K562 treated with DMSO at 1 percent for 48 hours (cell line): Measurements from ENCODE around the gene CAST. TPM values are rescaled to one million over a fixed set of nuclear protein-coding genes. Genes with fewer than 3 reads are reported as not detected.

Experiments
- total RNA-seq: library from RNA; unstranded; fragments of 300-600 nt; gene quantifications from 2 replicates; pipeline ENCODE4 v1.2.3, GENCODE V29; 2022; ENCODE audit warnings: low replicate concordance; ENCODE audit errors: extremely low read depth

Gene CAST, protein sequence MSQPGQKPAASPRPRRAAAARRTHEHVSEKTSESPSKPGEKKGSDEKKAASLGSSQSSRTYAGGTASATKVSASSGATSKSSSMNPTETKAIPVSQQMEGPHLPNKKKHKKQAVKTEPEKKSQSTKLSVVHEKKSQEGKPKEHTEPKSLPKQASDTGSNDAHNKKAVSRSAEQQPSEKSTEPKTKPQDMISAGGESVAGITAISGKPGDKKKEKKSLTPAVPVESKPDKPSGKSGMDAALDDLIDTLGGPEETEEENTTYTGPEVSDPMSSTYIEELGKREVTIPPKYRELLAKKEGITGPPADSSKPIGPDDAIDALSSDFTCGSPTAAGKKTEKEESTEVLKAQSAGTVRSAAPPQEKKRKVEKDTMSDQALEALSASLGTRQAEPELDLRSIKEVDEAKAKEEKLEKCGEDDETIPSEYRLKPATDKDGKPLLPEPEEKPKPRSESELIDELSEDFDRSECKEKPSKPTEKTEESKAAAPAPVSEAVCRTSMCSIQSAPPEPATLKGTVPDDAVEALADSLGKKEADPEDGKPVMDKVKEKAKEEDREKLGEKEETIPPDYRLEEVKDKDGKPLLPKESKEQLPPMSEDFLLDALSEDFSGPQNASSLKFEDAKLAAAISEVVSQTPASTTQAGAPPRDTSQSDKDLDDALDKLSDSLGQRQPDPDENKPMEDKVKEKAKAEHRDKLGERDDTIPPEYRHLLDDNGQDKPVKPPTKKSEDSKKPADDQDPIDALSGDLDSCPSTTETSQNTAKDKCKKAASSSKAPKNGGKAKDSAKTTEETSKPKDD
- not detected in 2 replicates for total RNA-seq

DNA sequence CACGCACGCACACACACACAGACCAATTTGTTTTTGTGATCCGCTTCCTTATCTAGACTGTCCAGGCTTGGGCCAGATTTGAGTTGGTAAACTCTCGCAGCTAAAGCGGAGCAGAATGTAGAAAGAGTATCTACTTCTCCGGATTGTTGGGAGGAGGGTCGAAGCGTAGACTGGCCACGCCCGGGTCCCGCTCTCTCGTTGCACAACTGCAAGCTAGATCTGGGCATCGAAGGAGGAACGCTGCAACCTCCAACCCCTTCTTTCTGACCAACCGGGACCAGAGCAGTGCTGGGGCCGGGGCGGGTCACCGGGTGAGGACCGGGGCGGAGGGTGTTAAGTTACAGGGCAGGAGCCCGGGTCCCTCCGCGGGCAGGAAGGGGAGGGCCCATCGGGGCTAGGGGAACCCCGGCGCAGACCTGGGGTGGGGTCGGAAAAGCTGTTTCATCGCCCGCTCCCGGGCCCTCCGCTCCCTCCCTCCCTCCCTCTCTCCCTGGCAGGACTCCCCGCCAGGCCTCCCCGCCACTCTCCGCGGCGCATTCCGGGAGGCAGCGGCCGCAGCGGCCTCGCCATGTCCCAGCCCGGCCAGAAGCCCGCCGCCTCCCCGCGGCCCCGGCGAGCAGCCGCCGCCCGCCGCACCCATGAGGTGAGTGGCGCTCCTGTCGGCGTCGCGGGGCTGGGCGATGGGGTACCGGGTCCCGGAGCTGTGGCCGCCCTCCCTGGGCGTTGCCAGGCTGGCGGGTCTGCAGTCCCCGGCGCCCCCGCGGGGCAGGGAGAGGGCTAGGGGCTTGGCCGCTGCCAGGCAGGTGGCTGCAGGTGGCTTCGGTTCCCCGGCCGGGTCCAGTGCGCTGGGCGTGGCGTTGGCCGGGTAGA lies at the start of gene CAST:
Gene CAST (plus strand): TSS at position 522 of the 870 bp plus-strand sequence. CDS start 47 bp downstream, at position 569.

Other genes starting within 250 kb of the CAST start
- not detected in 2 replicates for gene PCSK1, start 229.1 kb upstream of the CAST start, total RNA-seq
- not detected in 2 replicates for gene ERAP1, start 145.6 kb downstream of the CAST start, total RNA-seq
- gene ERAP2, start 214.1 kb downstream of the CAST start, total RNA-seq: not detected in 2 replicates